Keratinocyte (primary cell): Measurements from ENCODE around the gene CTNNA2. TPM values are rescaled to one million over a fixed set of nuclear protein-coding genes. Genes with fewer than 3 reads are reported as not detected.

Source experiments
- DNase-seq: peaks from one replicate; pipeline ENCODE4 v3.0.0-alpha.2; 2011; ENCODE audit warnings: low read depth, missing footprints, low spot score
- FAIRE-seq: peaks from 2 replicates; lab custom pipeline; 2011; peaks lifted over from hg19 to GRCh38; lab: Jason Lieb, UNC
- H2AFZ ChIP-seq: 2 replicates; pipeline ENCODE4 v1.6.0; 2012; ENCODE audit warnings: low read length, control low read depth, inconsistent platforms; ENCODE audit not compliant: control insufficient read depth
- H3K27ac ChIP-seq: 2 replicates; pipeline ENCODE4 v1.5.1; 2011; ENCODE audit warnings: low read length; ENCODE audit not compliant: control insufficient read depth, insufficient read depth
- H3K27me3 ChIP-seq: 3 replicates; pipeline ENCODE4 v1.6.0; 2011; ENCODE audit warnings: low read length; ENCODE audit not compliant: control insufficient read depth, insufficient read depth; ENCODE audit errors: extremely low read depth
- H3K36me3 ChIP-seq, 2 experiments: 2 replicates in 1 of 2; 3 replicates in 1 of 2; pipeline ENCODE4 v1.5.1; 2011; ENCODE audit warnings: low read length in 2 of 2, mild to moderate bottlenecking in 1 of 2; ENCODE audit not compliant: control insufficient read depth in 2 of 2, insufficient read depth in 2 of 2; ENCODE audit errors: extremely low read depth in 1 of 2
- H3K4me1 ChIP-seq: 3 replicates; pipeline ENCODE4 v1.5.1; 2011; ENCODE audit warnings: low read length; ENCODE audit not compliant: control insufficient read depth, insufficient read depth; ENCODE audit errors: extremely low read depth
- H3K4me2 ChIP-seq: 3 replicates; pipeline ENCODE4 v1.6.0; 2011; ENCODE audit warnings: low read depth, low read length; ENCODE audit not compliant: control insufficient read depth, insufficient read depth; ENCODE audit errors: extremely low read depth
- H3K4me3 ChIP-seq, 3 experiments: fragments of 200-600 bp in 1 of 3; sonication (generic) in 1 of 3; 2 replicates in 2 of 3; 3 replicates in 1 of 3; pipeline ENCODE4 v1.5.1; 2011 to 2016; ENCODE audit warnings: low read length in 3 of 3, mild to moderate bottlenecking in 3 of 3, control low read depth in 2 of 3, inconsistent platforms in 1 of 3, low read depth in 1 of 3, mixed read lengths in 1 of 3, mixed run types in 1 of 3, moderate library complexity in 1 of 3; ENCODE audit not compliant: control insufficient read depth in 2 of 3, insufficient read depth in 2 of 3; ENCODE audit errors: extremely low read depth in 1 of 3
- H3K79me2 ChIP-seq: 2 replicates; pipeline ENCODE4 v1.6.0; 2012; ENCODE audit warnings: low read length; ENCODE audit not compliant: control insufficient read depth, insufficient read depth
- H3K9ac ChIP-seq: 3 replicates; pipeline ENCODE4 v1.6.0; 2011; ENCODE audit warnings: low read length; ENCODE audit not compliant: control insufficient read depth, insufficient read depth; ENCODE audit errors: extremely low read depth
- H3K9me1 ChIP-seq: 3 replicates; pipeline ENCODE4 v1.6.0; 2011; ENCODE audit warnings: low read length; ENCODE audit not compliant: control insufficient read depth, insufficient read depth; ENCODE audit errors: extremely low read depth
- H3K9me3 ChIP-seq: 2 replicates; pipeline ENCODE4 v1.5.1; 2012; ENCODE audit warnings: low read depth, low read length; ENCODE audit not compliant: control insufficient read depth
- H4K20me1 ChIP-seq: 3 replicates; pipeline ENCODE4 v1.6.0; 2011; ENCODE audit warnings: low read length; ENCODE audit not compliant: control insufficient read depth, insufficient read depth; ENCODE audit errors: extremely low read depth
- CTCF ChIP-seq, 3 experiments: IDR thresholded peaks in 1 of 3; conservative IDR thresholded peaks in 1 of 3; optimal IDR thresholded peaks in 1 of 3; 2 replicates in 2 of 3; 3 replicates in 1 of 3; pipeline versions ENCODE3 to v1.5.1; 2011; ENCODE audit warnings: low read length in 3 of 3, mild to moderate bottlenecking in 3 of 3, moderate library complexity in 2 of 3, control low read depth in 1 of 3, inconsistent platforms in 1 of 3; ENCODE audit not compliant: insufficient read depth in 2 of 3; ENCODE audit errors: extremely low read depth in 1 of 3
- EZH2 ChIP-seq: IDR thresholded peaks from one replicate; pipeline ENCODE4 v1.6.1; 2012; ENCODE audit warnings: inconsistent platforms, mild to moderate bottlenecking, low read length, moderate library complexity
- dilution Hi-C: fragments of 300-500 bp; cut with MboI; formaldehyde crosslinking; loops from one replicate; pipeline ENCODE4 v1.7.0; 2020; ENCODE audit warnings: low sequenced_read_pairs; ENCODE audit not compliant: extremely low pct_ligation_motif_present
- polyA plus RNA-seq, 5 experiments: library from polyadenylated mRNA; depleted of rRNA in 3 of 5; stranded (reverse) in 3 of 5; stranded (forward) in 1 of 5; unstranded in 1 of 5; fragments of >200 nt; gene quantifications; 1 replicate in 1 of 5; 2 replicates in 3 of 5; 3 replicates in 1 of 5; pipeline versions ENCODE4 v1.2.1 to v1.2.3, GENCODE V29; 2011 to 2012; ENCODE audit warnings: missing spikeins in 2 of 5, low read depth in 1 of 5, low replicate concordance in 1 of 5

CTNNA2 gene
- polyA plus RNA-seq, 1 donor (not counting 4 experiments of a cell fraction or from before 2014, with no cell fraction given), result not detected

- Histone ChIP-seq H3K4me3 (no peak overlapping the region), H2AFZ (no peak overlapping the region), H4K20me1 (no peaks in the 10 kb centered on the region), H3K27me3 (no peaks in the 10 kb centered on the region), H3K9me1 (no peaks in the 10 kb centered on the region), H3K27ac (no peak overlapping the region), H3K36me3 (no peaks in the 10 kb centered on the region), H3K79me2 (no peaks in the 10 kb centered on the region), H3K4me1 (no peaks in the 10 kb centered on the region), H3K9me3 (no peaks in the 10 kb centered on the region), H3K9ac (no peak overlapping the region), H3K4me2 (no peak overlapping the region)
- dilution Hi-C loops, result no loop called here
- DNase-seq (no peak), FAIRE-seq (no peak)
- no peak for TF ChIP-seq CTCF (optimal IDR thresholded peaks at IDR 0.05 in 1 of 3, IDR thresholded peaks at IDR 0.05 in 1 of 3, conservative IDR thresholded peaks at IDR 0.05 in 1 of 3; ENCODE audit: extremely low read depth in 1 of 3, insufficient read depth in 2 of 3, low read length in 3 of 3)
- no peak for TF ChIP-seq EZH2
Observed at GRCh38 chr2:80111185-80111584, 598.3 kb downstream of the CTNNA2 start.

GRCh38 chr2:80112790-80113189 is 599.9 kb downstream of the CTNNA2 start:
- H3K9me3 ChIP-seq, result no peaks in the 10 kb centered on the region
- H3K79me2 ChIP-seq, result no peaks in the 10 kb centered on the region
- TF ChIP-seq CTCF (optimal IDR thresholded peaks at IDR 0.05 in 1 of 3, IDR thresholded peaks at IDR 0.05 in 1 of 3, conservative IDR thresholded peaks at IDR 0.05 in 1 of 3; ENCODE audit: extremely low read depth in 1 of 3, insufficient read depth in 2 of 3, low read length in 3 of 3), result no peak
- no peak for TF ChIP-seq EZH2
- dilution Hi-C loops, result no loop called here
- no peak for DNase-seq
- H3K9ac ChIP-seq, result no peak overlapping the region
- H3K27me3 ChIP-seq, result no peaks in the 10 kb centered on the region
- no peaks in the 10 kb centered on the region for H3K4me1 ChIP-seq
- H2AFZ ChIP-seq, result no peak overlapping the region
- FAIRE-seq, result no peak
- H3K27ac ChIP-seq, result no peak overlapping the region
- no peak overlapping the region for H3K4me2 ChIP-seq
- no peak overlapping the region for H3K4me3 ChIP-seq
- H3K36me3 ChIP-seq, result no peaks in the 10 kb centered on the region
- no peaks in the 10 kb centered on the region for H3K9me1 ChIP-seq
- no peaks in the 10 kb centered on the region for H4K20me1 ChIP-seq
